Heart left ventricle (tissue), 13 donors: ENCODE results near the gene TFB2M.

Experiments
- POLR2A ChIP-seq, 2 donors: fragments of 450-650 bp; IDR thresholded peaks; one replicate each; pipeline ENCODE4 v1.6.1; 2017; ENCODE audit warnings: antibody characterized with exemption in 2 of 2, mild to moderate bottlenecking in 2 of 2, moderate library complexity in 2 of 2
- TF ChIP-seq, protein P1 (sequence below), 12 donors: fragments of 200-600 bp; sonication (generic) in 4 of 12; IDR thresholded peaks; one replicate each; pipeline versions ENCODE4 v1.5.0 to v1.8.0; 2018 to 2022; ENCODE audit warnings: antibody characterized with exemption in 12 of 12, mild to moderate bottlenecking in 5 of 12
- donor health status: ischemic (EF 13 %, LVEDD 7.1; RV severe dilation, severe dysfunction).
- donor health status: DM: no; HTN: yes; CAD: no.
- donor health status: DM: no; HTN: no; CAD: no.
- donor health status: ischemic (EF 25% LVEDD 6.9; RV normal size, moderate dysfunction).
- donor health status: ischemic (EF 25% LVEDD 5.7; RV mildly dilated, moderate dysfunction).
- donor health status: ischemic (EF 35%, LVEDD 5.7; RV mildly dilated, moderate dysfunction).
- donor health status: nonischemic (EF 11% LVEDD 7.7; RV severe dilation, severe dysfunction).
- donor health status: DM: yes; HTN: yes; CAD: no.
- donor health status: PGD.
- donor health status: ischemic (EF 29% LVEDD 5.4; RV normal size, mild dysfunction).
- donor health status: nonischemic (EF 23%, LVEDD 6.1; RV moderate dilation, normal function).

GRCh38 chr1:246609632-246610031 lies 43.6 kb upstream of the TFB2M start:
- TF ChIP-seq, protein P1, sequence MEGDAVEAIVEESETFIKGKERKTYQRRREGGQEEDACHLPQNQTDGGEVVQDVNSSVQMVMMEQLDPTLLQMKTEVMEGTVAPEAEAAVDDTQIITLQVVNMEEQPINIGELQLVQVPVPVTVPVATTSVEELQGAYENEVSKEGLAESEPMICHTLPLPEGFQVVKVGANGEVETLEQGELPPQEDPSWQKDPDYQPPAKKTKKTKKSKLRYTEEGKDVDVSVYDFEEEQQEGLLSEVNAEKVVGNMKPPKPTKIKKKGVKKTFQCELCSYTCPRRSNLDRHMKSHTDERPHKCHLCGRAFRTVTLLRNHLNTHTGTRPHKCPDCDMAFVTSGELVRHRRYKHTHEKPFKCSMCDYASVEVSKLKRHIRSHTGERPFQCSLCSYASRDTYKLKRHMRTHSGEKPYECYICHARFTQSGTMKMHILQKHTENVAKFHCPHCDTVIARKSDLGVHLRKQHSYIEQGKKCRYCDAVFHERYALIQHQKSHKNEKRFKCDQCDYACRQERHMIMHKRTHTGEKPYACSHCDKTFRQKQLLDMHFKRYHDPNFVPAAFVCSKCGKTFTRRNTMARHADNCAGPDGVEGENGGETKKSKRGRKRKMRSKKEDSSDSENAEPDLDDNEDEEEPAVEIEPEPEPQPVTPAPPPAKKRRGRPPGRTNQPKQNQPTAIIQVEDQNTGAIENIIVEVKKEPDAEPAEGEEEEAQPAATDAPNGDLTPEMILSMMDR (IDR thresholded peaks at IDR 0.05): no peak
- TF ChIP-seq POLR2A (IDR thresholded peaks at IDR 0.05): no peak
